Astrocyte of the spinal cord (primary cell): ENCODE measurements around the gene LSG1.
A peak's percentile ranks its signal among the peaks of the same experiment; 100 is the strongest.
"Not testable (repeated sequence)": the region's sequence is repeated elsewhere in the genome, so short reads cannot be mapped to it uniquely, and the experiment has no call there.

Experiments used
- DNase-seq: peaks from one replicate; pipeline ENCODE4 v3.0.0; 2011; ENCODE audit warnings: low read depth, low spot score
- H3K4me3 ChIP-seq: 2 replicates; pipeline ENCODE4 v1.5.1; 2011; ENCODE audit warnings: low read depth, mild to moderate bottlenecking, low read length, moderate library complexity
- CTCF ChIP-seq: IDR thresholded peaks from 2 replicates; pipeline ENCODE4 v1.5.1; 2012; ENCODE audit warnings: low read depth, mild to moderate bottlenecking, low read length, inconsistent platforms
- in situ Hi-C: cut with HindIII; loops from 2 replicates; pipeline ENCODE4 v1.10.0; 2017; ENCODE audit warnings: low sequenced_read_pairs

LSG1 gene

GRCh38 chr3:194607592-194608389 is 64.2 kb downstream of the LSG1 start:
- no peak overlapping the region for H3K4me3 ChIP-seq
- no peak for DNase-seq
- in situ Hi-C loops = no loop called here
- TF ChIP-seq CTCF = no peak

- H3K4me3 ChIP-seq = no peak overlapping the region
- in situ Hi-C loops = no loop called here
- TF ChIP-seq CTCF = no peak
- DNase-seq = no peak
Observed at GRCh38 chr3:194606941-194607340, 65.0 kb downstream of the LSG1 start.

DNA sequence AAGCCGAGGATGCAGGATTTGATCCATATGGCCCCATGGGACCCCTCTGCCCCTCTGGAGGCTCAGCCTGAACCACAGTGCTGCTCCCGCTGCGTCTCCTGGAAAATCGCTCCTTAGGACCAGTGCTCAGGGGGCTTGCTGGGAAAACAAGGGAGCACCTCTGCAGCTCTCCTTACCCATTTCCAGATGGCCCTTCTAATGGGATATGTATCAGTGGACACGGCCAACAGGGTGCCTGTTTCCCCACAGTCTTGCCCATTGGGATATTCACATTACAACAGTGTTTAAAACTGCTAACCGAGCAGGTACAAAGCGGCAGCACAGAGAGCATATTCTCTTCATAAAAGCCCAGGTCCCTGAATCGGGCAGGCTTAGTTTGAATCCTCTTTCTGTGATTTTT is 65.8 kb downstream of the LSG1 start:
- TF ChIP-seq CTCF = no peak
- in situ Hi-C loops = no loop called here
- DNase-seq = no peak
- no peak overlapping the region for H3K4me3 ChIP-seq

- in situ Hi-C loops, H3K4me3 ChIP-seq, DNase-seq: not testable (repeated sequence)
Observed at GRCh38 chr3:194605314-194605713, 66.7 kb downstream of the LSG1 start.

DNA sequence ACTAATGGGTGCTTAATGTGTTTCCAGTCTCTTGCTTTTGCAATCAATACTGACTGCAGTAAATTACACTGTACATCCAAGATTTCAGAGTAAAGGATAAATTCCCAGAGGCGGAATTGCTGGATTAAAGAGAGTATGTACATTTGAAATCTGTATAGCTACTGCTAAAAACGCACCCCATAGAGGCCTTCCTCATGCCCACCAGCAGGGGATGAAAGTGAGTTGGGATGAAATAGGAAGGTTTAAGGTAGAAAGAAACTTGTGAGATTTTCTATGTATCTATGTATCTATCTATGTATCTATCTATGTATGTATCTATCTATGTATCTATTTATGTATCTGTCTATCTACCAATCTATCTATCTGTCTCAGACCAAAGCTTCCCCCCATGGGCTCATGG is 67.2 kb downstream of the LSG1 start:
- TF ChIP-seq CTCF = peak; percentile 61
- no peak overlapping the region for H3K4me3 ChIP-seq
- in situ Hi-C loops = no loop called here
- DNase-seq = no peak

DNA sequence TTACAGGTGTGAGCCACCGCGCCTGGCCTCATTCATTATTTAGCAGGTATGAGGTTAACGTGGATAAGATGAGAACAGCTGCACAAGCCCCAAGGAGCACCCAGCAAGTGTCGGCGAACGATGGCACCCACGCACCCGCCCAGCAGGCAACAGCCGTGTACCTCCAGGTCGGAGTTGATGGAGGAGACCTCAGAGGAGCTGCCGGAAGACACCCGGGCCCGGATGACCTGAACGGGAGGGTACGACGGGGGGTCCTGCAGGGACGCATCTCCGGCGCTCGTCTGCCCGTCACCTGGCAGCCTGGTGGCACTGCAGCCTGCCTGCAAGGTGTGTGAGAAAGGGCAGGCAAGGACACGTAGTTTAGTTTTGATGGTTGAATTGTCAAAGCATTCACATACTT is 67.9 kb downstream of the LSG1 start:
- H3K4me3 ChIP-seq = no peak overlapping the region
- in situ Hi-C loops = no loop called here
- no peak for DNase-seq
- no peak for TF ChIP-seq CTCF

- in situ Hi-C loops = no loop called here
- no peak for TF ChIP-seq CTCF
- H3K4me3 ChIP-seq = no peak overlapping the region
- no peak for DNase-seq
Observed at GRCh38 chr3:194602669-194603171, 69.3 kb downstream of the LSG1 start.
